Stimulated activated CD8-positive, alpha-beta memory T cell treated with anti-CD3 and anti-CD28 coated beads, Interleukin-15, amount 100 ng/mL, for 48 hours (primary cell): ENCODE measurements around the gene FAM78A.
"Not testable (repeated sequence)": the region's sequence is repeated elsewhere in the genome, so short reads cannot be mapped to it uniquely, and the experiment has no call there.

Source experiments
- DNase-seq, 2 donors: peaks; one replicate each; pipeline ENCODE4 v3.0.0-alpha.2; 2020; ENCODE audit warnings: low read depth in 2 of 2

Gene FAM78A

DNA sequence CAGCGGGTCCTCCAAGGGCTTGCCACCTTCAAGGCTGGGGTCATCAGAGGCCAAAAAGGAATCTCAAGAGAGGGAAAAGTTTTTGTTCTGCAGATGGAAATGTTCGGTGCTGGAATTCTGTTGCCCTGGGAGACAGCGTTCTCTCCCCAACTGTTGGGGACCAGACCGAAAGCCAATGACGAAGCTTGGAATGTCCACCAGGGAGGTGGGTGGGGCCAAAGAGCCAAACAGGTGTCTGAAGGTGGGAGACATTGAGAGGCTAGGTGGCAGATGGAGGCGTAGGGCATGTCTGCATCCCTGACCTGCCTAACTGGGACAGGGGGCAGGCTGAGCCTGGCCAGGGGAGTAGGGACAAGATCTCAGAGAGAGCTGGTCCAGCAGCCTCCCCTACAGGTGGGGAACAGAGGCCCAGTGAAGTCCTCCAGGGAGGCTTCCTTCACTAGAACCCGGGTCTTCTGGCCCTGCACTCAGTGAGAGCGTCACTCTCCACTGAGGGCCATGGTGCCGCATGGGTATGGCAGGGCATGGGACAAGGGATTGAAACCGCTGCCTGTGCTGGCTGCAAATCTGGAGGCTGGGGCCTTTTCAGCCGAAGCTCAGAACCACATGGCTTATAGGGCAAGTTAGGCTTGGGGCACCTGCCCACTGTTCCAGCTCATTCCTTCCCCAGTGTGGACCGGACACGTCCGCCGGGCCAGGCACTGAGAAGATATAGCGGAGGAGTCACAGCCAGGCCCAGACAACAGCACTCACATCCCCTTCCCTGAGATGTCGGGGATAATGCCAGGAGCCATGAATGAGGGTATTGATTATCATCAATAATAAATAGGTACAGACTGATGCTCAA is 5.0 kb upstream of the FAM78A start:
- no peak for DNase-seq

DNA sequence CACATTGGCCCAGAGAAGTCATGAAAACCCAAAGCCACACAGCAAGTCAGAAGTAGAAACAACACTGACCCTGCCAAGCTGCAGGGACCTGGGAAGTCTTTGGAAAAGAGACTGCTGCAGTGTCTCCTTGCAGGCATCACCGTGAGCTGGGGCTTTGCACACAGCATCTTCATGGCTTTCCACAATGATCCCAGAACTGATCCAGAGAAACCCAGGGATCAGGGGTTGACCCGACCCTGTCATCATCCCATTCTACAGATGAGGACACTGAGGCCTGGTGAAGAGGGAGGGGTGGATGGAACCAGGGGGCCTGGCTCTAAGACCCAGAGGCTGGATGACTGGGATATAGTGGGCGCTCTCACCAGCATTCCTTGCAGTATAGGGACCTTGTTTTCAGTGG is 4.3 kb upstream of the FAM78A start:
- no peak for DNase-seq

DNA sequence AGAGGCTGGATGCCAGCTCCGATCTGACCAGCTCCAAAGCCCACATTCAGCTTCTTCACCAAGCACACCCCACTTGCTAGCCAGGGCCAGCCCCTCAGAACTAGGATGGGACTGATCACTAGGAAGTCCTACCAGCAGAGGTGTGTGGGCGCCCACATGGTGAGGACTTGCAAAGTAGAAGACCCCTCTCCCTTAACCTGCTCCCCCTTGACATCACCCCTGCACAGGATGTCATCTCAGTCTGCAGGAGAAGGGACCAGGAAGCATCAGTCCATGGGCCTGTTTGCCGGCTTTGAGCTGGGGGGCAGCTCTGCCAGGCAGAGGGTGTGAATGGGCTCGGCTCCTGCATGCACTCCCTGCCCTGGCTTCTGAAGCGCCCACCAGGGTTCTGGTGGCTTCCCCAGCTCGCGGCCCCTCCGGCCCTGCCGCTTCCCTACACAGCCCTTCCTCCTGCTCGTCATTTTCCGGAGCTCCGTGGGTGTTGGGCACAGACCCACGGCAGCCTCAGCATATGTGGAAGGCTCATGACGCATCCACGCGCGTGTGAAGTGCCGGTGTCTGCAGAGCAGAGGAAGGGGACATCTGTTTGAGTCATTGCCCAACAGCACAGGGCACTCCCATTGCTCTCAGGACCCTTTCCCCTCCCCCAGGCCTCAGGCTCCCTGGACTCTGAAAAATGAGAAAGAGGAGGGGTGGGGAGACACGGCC is 3.7 kb upstream of the FAM78A start:
- no peak for DNase-seq

DNA sequence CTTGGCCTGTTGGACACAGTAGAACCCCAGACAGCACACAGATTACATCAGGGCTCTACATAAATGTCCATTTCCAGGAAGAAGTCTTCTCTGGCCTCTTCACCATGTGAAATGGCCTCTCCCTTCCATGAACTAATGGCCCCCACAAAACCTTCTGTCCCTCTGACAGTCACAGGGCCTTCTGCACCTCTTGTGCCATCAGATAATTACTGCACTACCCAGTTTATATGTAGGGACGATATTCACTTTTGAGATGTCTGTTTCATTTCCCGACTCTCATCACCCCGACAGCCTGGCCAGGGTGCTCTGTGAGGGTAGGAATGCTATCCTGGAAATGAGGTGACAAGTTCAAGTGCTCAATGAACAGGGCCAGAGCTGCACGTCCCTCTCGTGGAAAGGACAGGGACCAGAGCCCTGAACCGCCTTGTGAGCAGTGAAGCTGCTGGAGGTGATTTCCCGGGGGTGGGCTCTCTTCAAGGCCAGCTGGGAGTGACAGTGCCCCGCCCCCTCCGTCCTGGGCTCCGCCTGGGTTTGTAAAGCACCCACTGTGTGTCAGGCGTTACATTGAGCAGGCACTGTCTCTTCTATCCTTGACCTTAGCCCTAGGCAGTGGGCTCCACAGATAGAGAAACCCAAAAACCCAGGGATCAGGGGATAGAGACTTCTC is 3.0 kb upstream of the FAM78A start:
- DNase-seq, result no peak

DNA sequence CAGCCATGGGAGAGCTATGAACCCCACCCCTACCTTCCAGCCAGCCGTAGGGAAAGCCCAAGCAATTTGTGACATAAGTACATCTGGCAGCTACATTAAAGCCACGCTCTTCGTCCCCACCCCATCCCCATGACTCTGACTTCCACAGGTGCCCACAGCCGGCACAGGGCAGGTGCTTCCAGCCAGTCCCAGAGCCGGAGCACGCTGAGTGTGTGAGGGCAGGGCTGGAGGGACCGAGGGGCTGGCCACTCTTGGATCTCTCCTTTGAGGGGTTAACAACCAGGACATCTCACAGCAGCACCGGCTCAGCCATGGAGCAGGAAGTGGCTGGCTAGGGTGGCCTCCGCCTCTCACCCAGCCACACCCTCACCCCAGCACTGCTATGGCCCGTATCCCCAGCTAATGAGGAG is 2.4 kb upstream of the FAM78A start:
- no peak for DNase-seq

DNA sequence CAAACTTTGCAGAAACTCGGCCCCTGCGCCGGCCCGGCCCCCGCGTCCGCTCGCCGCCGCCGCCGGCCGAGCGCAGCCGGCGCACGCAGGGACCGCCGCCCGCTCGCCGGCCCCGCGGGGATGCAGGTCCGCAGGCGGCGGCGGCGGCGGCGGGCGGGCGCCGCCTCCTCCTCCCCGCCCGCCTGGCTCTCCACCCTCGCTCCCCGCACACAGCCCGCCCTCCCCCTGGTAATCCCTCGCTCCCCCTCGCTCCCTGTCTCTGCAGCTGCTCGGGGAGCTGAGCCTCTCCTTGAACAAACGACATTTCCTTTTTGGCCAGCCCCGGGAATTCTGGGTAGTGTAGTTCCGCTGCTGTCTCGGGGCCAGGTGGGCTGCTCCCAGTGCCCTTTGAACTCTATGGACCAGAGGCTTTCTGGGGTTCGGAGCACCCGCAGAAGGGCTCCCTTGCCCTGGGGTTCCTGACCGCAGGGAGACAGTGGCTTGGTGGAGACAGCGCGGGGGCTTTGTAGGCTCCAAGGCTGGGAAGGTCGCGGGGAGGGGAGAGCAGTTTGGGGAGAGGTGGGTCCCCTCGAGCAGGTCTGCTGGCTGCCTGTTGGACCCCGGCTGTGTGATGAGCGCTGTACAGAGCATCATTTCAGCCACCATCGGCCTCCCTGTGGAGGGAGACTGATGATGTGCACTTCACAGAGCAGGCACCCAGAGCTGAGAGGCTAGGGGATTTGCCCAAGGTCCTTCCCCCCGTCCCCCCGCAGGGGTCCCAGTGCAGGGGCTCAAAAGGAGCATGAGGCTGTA is 1.8 kb upstream of the FAM78A start:
- DNase-seq, result peak; percentile 59 to 62

DNA sequence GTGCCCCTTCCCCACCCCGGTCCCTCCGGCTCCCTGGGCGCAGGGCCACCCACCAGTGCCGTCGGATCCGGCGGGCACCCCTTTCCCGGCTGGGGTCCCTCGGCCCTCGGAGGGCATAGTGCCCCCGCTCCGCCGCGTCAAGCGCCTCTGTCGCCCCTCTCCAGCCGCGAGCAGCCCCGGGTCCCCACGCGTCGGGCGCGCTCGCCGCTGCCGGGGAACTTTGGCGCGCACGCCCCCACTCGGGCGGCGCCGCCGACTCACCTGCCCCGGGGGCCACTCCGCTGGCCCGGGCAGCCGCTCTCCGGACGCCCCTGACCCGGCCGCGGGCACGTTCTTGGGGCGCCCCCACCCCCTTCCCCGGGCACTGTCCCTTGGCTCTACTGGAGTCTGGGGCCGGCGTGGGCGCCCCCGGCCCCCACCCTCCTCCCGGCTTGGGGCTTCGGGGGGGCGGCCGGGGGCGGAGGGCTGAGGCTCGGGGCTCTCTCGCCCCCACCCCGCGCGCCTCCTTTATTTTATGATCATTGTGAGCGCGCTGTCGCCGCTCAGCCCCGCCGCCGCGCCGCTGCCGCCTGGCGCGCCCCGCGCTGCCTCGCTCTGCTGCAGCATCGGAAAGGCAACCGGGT is 1.1 kb upstream of the FAM78A start:
- DNase-seq, result no peak

DNA sequence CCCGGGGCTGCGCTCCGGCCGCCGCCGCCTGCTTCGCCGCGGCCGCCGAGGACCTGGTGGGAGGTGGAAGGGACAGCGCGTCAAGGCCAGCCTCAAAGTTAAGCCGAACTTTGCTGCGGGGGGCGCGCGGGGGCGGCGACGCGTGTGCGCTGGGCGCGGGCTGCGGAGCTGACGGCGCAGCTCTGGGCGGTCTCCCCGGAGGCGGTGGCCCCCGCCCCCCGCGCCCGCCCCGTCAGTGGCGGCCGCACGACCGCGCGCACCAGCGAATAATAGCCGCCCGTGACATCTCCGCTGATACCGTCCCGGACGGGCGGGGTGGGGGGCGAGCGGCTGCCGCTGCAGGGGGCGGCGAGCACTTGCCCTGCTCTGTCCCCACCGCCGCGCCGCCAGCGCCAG is 579 bp upstream of the FAM78A start:
- no peak for DNase-seq

DNA sequence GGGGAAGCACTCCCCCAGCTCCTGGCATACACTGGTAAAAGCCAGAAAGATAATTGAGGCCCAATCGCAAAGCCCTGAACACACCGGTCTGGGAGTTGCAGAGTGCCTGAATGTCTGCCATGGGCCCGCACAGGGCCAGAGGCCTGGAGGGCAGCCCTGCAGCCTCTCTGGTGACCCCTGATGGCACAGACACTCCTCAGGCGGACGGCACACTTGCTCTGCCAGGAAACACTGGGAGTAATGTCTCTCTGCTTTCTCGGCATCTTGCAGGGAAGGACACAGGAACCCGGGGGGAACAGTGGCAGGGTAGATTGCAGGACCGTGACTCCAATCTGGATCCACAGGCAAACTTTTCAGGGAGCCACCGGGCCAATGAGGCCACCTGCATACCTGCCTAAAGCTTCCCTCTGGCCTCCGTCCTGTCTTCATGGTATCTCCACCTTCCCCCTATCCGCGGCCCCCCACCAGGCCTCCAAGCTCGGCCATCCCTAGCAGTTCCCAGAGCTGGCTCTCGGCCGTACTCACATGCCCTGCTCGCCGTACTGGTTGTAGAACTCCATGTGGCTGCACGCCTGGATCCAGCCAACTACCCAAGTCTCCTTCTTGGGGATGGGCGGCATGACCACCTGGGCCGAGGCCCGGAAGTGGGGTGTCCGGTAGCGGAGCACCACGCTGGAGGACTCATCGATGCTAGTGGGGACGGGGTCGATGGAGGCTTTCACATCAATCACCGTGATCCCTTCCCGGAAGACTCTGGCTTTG is 797 bp downstream of the FAM78A start:
- DNase-seq, result no peak

DNA sequence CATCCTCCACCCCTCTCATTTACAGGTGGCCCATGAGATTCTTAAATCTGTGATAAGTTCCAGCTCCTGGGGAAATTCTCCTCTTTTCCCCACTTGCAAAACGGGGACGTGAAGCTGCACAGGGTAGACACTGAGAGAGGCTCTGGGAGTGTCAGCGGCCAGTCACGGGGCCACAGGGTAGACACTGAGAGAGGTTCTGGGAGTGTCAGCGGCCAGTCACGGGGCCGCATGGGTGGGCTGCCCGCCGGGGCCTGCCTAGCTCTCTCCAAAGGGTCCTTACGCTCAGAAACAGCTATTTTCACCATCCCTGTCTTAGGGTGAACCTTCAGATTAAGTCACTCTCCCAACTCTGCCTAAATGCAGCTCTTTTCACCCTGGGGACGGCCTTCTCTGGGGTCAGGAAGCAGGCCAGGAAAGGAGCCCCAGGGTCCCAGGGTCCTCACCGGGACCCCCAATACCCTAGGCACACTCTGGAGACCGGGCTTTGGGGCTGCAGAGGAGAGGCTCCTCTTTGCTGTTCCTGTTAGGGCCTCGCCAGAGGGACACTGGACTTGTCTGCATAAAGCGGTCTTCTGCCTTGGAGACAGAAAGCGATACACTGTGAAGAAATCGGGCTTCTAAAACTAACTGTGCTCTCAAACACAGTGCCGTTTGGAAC is 1.5 kb downstream of the FAM78A start:
- no peak for DNase-seq

DNA sequence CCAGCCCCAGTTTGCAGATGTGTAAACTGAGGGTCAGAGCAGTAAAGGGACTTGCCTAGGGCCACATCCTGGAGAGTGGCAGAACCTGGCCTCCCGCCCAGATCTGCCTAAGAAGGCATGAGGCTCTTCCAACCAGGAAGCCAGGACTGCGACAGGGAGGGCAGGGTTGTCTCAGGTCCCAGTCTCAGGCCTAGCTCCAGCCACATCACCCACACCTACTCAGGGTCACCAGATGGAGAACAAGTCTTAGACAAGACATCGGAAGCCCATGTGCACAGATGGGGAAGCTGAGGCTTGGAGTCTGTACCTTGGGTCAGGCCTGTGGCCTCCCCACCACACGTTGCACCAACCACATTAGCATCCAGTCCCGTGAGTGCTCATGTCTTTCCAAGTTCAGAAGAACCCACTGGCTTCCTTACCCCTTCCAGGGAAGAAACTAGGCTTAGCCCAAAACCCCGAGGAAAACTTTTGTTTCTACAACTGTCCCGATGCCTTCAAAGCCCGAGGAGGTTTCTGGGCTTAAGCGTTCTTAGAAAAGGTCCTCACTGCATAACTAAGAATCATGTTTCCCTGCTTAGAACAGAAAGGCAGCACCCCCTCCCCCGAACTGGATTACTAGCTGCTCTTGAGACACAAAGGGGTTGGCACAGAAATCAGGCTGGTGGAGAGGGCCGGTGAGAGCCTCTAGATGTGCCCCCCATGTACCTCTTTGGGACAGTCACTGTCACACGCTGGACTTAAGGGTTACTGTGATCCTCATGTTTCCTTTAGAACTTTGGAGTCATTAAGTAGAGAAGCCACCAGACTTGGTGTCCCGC is 2.2 kb downstream of the FAM78A start:
- DNase-seq, result no peak

DNA sequence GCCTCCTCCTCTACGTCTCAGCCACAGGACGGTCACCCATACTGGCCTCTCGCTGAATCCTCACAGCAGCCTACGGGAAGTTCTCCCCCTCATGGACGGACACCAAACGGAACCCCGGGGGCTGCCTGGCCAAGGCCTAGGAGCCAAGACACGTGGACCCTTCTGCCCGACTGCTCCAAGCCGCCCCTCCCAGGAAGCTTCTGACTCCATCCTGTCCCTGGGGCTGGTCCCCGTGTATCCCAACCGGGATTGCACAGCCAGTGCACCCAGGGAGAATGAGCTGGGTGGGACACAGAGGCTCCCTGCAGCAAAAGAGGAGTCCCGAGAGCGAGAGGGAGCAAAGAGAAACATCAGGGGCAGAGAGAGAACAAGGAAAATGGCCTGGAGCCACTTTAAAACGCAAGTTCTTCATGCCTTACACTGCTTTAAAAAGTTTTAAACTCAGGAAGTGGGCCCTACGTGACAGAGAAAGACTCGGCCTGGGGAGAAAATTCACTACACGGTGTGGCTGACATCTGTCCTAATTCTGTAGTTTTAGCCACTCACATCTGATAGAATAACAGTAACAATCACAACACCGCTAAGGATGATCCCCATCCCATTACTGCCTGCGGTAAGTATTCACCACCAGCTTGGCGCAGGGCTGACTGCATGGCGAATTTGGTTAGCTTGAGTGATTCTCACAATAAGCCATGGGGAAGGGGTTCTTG is 3.0 kb downstream of the FAM78A start:
- no peak for DNase-seq

DNA sequence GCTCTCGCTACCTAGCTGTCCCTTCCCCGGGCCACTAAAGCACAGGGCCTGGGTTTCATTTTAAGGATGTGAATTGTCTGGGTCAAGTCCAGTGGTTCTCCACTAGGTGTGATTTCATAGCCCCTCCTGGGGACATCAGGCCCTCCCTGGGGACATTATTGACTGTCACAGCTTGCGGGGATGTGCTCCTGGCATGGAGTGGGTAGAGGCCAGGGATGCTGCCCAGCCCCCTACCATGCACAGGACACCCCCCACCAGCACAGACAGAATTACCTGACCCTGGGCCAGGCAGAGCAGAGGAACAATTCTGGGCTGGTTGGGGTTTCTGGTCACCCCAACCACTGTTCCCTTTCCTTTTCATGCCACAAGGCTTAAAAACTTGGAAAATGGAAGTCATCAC is 4.1 kb downstream of the FAM78A start:
- no peak for DNase-seq

DNA sequence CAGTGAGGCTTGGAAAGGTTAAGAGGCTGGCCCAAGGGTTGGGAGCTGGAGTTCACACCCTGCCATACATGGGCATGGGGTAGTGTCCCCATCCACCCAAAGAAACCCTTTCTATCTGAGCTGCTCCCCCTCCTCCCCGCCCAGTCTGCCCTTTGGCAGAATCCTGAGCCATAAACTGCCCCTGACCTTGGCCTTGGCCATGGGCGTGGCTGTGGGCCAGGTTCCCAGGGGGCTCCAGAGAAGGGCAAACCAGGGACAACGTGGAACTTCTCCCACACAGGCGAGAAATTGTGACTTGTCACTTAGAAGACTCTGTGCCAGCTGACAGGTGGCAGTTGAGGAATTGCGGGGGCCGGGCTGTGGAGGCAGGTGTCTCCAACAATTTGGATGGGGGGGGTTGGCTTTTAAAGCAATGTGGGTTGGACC is 4.8 kb downstream of the FAM78A start:
- no peak for DNase-seq

DNA sequence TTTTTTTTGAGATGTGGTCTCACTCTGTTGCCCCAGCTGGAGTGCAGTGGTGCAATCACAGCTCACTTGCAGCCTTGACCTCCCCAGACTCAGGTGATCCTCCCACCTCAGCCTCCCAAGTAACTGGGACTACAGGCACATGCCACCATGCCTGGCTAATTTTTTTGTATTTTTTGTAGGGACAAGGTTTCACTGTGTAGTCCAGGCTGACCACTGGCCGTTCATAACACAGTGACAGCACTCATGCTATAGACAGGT is 5.4 kb downstream of the FAM78A start:
- not testable (repeated sequence) for DNase-seq

DNA sequence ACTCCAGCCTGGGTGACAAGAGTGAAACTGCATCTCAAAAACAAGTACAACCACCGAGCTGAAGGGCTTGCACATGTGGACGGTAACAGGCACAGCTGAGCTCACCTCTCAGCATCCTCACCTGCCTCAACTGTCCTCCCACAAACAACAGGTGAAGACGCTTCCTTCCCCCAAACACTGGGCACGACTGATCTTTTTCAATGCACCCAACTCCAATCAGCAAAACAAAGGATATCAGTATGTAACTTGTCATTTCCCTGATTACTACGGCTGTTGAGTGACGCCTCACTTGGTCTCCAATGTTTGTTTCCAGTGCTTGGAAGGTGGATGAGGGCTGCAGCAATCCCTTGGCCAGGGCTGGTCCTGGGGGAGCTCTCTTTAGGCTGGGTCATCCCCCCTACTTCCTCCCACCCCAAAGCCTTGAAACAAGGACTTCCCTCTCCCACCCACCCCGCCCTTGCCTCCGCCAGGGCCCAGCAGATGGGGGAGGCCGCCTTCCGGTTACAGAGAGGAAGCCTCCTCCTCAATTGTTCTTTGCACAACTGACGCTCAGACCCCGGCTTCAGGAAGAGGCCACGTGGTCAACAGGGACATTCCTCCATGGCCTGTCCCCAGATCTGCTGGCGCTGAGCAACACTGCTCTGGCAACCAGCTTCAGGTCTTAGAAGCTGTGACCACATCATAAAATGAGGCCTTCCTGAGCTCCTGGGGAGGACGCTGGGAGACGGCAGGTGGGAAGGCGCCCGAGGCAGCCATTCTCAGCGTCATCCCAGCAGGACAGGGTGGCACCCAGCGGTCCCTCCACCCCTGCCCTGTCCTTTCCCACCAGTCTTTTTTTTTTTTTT is 5.9 kb downstream of the FAM78A start:
- DNase-seq, result no peak

DNA sequence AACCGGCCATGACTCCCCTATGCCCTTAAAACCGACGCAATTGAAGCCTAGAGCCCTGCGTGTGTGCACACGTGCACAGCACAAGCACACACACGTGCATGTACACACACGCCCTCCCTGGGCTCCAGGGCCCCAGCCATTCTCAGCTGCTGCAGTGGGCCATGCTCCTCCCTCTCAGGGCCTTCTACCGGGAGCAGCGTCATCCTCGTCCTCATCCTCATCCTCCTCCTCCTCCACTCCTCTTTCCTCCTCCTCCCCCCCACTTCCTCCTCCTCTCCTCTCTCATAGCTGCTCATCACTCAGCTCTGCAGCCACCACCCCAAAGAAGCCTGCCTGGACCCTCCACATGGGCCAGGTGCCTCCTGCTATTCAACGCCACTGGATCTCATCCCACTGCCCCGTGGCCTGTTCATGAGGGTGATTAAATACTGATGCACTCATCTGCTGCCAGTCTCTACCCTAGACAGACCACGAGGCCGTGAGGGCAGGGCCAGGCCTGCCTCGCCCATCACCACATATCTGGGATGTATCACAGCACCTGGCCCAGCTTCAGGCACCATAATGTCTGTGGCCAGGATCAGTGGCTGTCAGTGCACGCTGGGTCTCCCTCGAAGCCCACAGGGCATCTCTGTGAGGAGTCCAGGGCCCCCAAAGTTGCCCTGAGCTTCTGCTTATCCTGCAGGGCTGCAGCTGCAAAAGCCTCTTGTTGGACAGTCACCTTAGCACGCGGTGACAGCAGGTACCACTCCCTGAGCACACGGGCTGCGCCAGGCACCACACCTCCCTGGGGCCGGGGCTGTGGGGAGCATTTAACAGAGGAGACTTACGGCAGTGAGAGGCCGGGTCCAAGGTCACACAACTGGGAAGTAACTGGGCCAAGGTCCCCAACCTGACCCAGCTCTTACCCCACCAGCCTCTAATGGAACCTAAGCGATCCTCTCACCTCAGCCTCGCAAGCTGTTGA is 9.8 kb downstream of the FAM78A start:
- no peak for DNase-seq
